Vagina (tissue), 2 donors: Measurements from ENCODE around the gene CYP1A1.

Source experiments
- CTCF ChIP-seq, 3 experiments: fragments of 450-650 bp in 2 of 3; fragments of 200-600 bp in 1 of 3; sonication (generic) in 1 of 3; IDR thresholded peaks; one replicate each; pipeline ENCODE4 v1.5.1; 2017 to 2019; ENCODE audit warnings: antibody characterized with exemption in 3 of 3, mild to moderate bottlenecking in 2 of 3, moderate library complexity in 2 of 3
- POLR2A ChIP-seq, 2 donors: fragments of 450-650 bp; IDR thresholded peaks; one replicate each; pipeline ENCODE4 v1.6.1; 2017; ENCODE audit warnings: antibody characterized with exemption in 2 of 2, mild to moderate bottlenecking in 2 of 2, moderate library complexity in 2 of 2

GRCh38 chr15:74683758-74684157 is 41.6 kb downstream of the CYP1A1 start:
- TF ChIP-seq CTCF (IDR thresholded peaks at IDR 0.05) (no peak), POLR2A (IDR thresholded peaks at IDR 0.05) (no peak)
